Astrocyte (in vitro differentiated cells and primary cell): ENCODE measurements around the gene COL5A2.

ENCODE experiments used
- CTCF ChIP-seq: IDR thresholded peaks from 2 replicates; pipeline ENCODE4 v1.5.1; 2011; ENCODE audit warnings: low read depth, mild to moderate bottlenecking, inconsistent platforms, low read length, moderate library complexity; ENCODE audit not compliant: insufficient read depth
- EZH2 ChIP-seq: IDR thresholded peaks from 2 replicates; pipeline ENCODE4 v1.6.1; 2012; ENCODE audit warnings: mild to moderate bottlenecking, low read length, inconsistent platforms; ENCODE audit not compliant: insufficient read depth

GRCh38 chr2:189217051-189217450, 37.5 kb upstream of the COL5A2 start:
- TF ChIP-seq CTCF = no peak
- no peak for TF ChIP-seq EZH2
